Measurements from ENCODE around the gene UBE2R2.
A peak's percentile ranks its signal among the peaks of the same experiment; 100 is the strongest.
"Not testable (repeated sequence)": the region's sequence is repeated elsewhere in the genome, so short reads cannot be mapped to it uniquely, and the experiment has no call there.

UBE2R2 gene

GRCh38 chr9:33799928-33800704, 16.8 kb upstream of the UBE2R2 start:
- no peak for DNase-seq

GRCh38 chr9:33800886-33801285, 16.1 kb upstream of the UBE2R2 start:
- DNase-seq, result no peak

GRCh38 chr9:33801943-33802500, 14.9 kb upstream of the UBE2R2 start:
- DNase-seq, result not testable (repeated sequence)

GRCh38 chr9:33804196-33804595, 12.8 kb upstream of the UBE2R2 start:
- DNase-seq, result not testable (repeated sequence)

GRCh38 chr9:33807156-33807555, 9.8 kb upstream of the UBE2R2 start:
- not testable (repeated sequence) for DNase-seq

- DNase-seq, result not testable (repeated sequence)
Observed at GRCh38 chr9:33808979-33809322, 8.0 kb upstream of the UBE2R2 start.

GRCh38 chr9:33809506-33809905, 7.5 kb upstream of the UBE2R2 start:
- DNase-seq, result no peak

- DNase-seq, result peak; percentile 32
Observed at GRCh38 chr9:33813712-33814641, 3.0 kb upstream of the UBE2R2 start.

- no peak for DNase-seq
Observed at GRCh38 chr9:33815781-33816180, 1.2 kb upstream of the UBE2R2 start.

GRCh38 chr9:33817327-33818166, 587 bp downstream of the UBE2R2 start:
- DNase-seq, result peak; percentile 71

- no peak for DNase-seq
Observed at GRCh38 chr9:33818167-33818846, 1.3 kb downstream of the UBE2R2 start.

- DNase-seq, result no peak
Observed at GRCh38 chr9:33818847-33819500, 2.0 kb downstream of the UBE2R2 start.

- no peak for DNase-seq
Observed at GRCh38 chr9:33820231-33820745, 3.3 kb downstream of the UBE2R2 start.

GRCh38 chr9:33823801-33824200, 6.8 kb downstream of the UBE2R2 start:
- DNase-seq, result no peak

GRCh38 chr9:33827285-33827684, 10.3 kb downstream of the UBE2R2 start:
- not testable (repeated sequence) for DNase-seq

- DNase-seq, result not testable (repeated sequence)
Observed at GRCh38 chr9:33829641-33830230, 12.8 kb downstream of the UBE2R2 start.

- no peak for DNase-seq
Observed at GRCh38 chr9:33835625-33836260, 18.8 kb downstream of the UBE2R2 start.

- DNase-seq, result not testable (repeated sequence)
Observed at GRCh38 chr9:33836261-33836660, 19.3 kb downstream of the UBE2R2 start.

GRCh38 chr9:33837138-33837537, 20.2 kb downstream of the UBE2R2 start:
- no peak for DNase-seq

- no peak for DNase-seq
Observed at GRCh38 chr9:33840381-33840780, 23.4 kb downstream of the UBE2R2 start.
